Right ventricle myocardium superior (tissue), 1 donor: Measurements from ENCODE around the gene EFCAB11. TPM values are rescaled to one million over a fixed set of nuclear protein-coding genes. Genes with fewer than 3 reads are reported as not detected.
"Not testable (repeated sequence)": the region's sequence is repeated elsewhere in the genome, so short reads cannot be mapped to it uniquely, and the experiment has no call there.

ENCODE experiments used
- ATAC-seq: fragments of 200-7000 bp; cut with Tn5 transposase; one replicate; pipeline ENCODE4 v1.9.1; 2020; ENCODE audit warnings: mild to moderate bottlenecking; ENCODE audit not compliant: poor library complexity
- DNase-seq: peaks from one replicate; pipeline ENCODE4 v3.0.0-alpha.2; 2020
- intact Hi-C: fragments of 100-400 bp; cut with DNase I; formaldehyde crosslinking; loops from one replicate; pipeline ENCODE4 v1.11.2; 2022
- total RNA-seq: library from RNA; stranded (reverse); fragmentation: NEBNext Ultra II Directional; extraction: Animal tissue kit (Norgen Biotek cat#: 25700); gene quantifications from one replicate; pipeline ENCODE4 v1.2.1, GENCODE V29; 2021
- donor health status: DM: no; HTN: yes; CAD: no; lungs with severe emphysema.

EFCAB11 gene
- total RNA-seq, 1 donor from 2014 or later = 3.3 TPM

- DNase-seq, ATAC-seq, intact Hi-C loops: not testable (repeated sequence)
These were observed 62.8 kb downstream of the EFCAB11 start for GRCh38 chr14:89891721-89892120.

GRCh38 chr14:89891055-89891454 lies 63.5 kb downstream of the EFCAB11 start:
- ATAC-seq = no peak
- DNase-seq = no peak
- intact Hi-C loops = no loop called here

GRCh38 chr14:89890589-89890988 lies 63.9 kb downstream of the EFCAB11 start:
- no peak for ATAC-seq

GRCh38 chr14:89889626-89890025 lies 64.9 kb downstream of the EFCAB11 start:
- DNase-seq (no peak), ATAC-seq (no peak)
- intact Hi-C loops = no loop called here

More at GRCh38 chr14:89890589-89890988, 63.9 kb downstream of the EFCAB11 start:
- intact Hi-C loops = no loop called here
- DNase-seq = no peak

GRCh38 chr14:89884761-89885160 lies 69.8 kb downstream of the EFCAB11 start:
- intact Hi-C loops = no loop called here
- no peak for ATAC-seq
- no peak for DNase-seq

GRCh38 chr14:89881839-89882238 lies 72.7 kb downstream of the EFCAB11 start:
- ATAC-seq (no peak), DNase-seq (no peak)
- intact Hi-C loops = no loop called here

- intact Hi-C loops, DNase-seq: not testable (repeated sequence)
These were observed 80.4 kb downstream of the EFCAB11 start for GRCh38 chr14:89874091-89874490.

GRCh38 chr14:89870316-89870715 lies 84.2 kb downstream of the EFCAB11 start:
- intact Hi-C loops = no loop called here
- ATAC-seq (no peak), DNase-seq (no peak)

More at GRCh38 chr14:89874091-89874490, 80.4 kb downstream of the EFCAB11 start:
- not testable (repeated sequence) for ATAC-seq

- intact Hi-C loops = no loop called here
- no peak for DNase-seq
- no peak for ATAC-seq
These were observed 84.9 kb downstream of the EFCAB11 start for GRCh38 chr14:89869606-89870005.

GRCh38 chr14:89866458-89866857 lies 88.1 kb downstream of the EFCAB11 start:
- no peak for ATAC-seq
- no peak for DNase-seq
- intact Hi-C loops = no loop called here

- intact Hi-C loops = no loop called here
- no peak for ATAC-seq
- no peak for DNase-seq
These were observed 89.4 kb downstream of the EFCAB11 start for GRCh38 chr14:89865153-89865552.

GRCh38 chr14:89862856-89863255 lies 91.7 kb downstream of the EFCAB11 start:
- ATAC-seq = no peak
- intact Hi-C loops = no loop called here
- DNase-seq = no peak

- intact Hi-C loops = no loop called here
- ATAC-seq = no peak
These were observed 92.9 kb downstream of the EFCAB11 start for GRCh38 chr14:89861630-89862029.

GRCh38 chr14:89858089-89858488 lies 96.4 kb downstream of the EFCAB11 start:
- intact Hi-C loops = no loop called here
- no peak for DNase-seq
- ATAC-seq = no peak

More at GRCh38 chr14:89861630-89862029, 92.9 kb downstream of the EFCAB11 start:
- DNase-seq = no peak

- intact Hi-C loops = no loop called here
- DNase-seq (no peak), ATAC-seq (no peak)
These were observed 97.6 kb downstream of the EFCAB11 start for GRCh38 chr14:89856871-89857345.

GRCh38 chr14:89855961-89856656 lies 98.4 kb downstream of the EFCAB11 start:
- DNase-seq (no peak), ATAC-seq (no peak)
- intact Hi-C loops = no loop called here

- DNase-seq (no peak), ATAC-seq (no peak)
- intact Hi-C loops = no loop called here
These were observed 100.4 kb downstream of the EFCAB11 start for GRCh38 chr14:89853936-89854693.

- DNase-seq (no peak), ATAC-seq (no peak)
- intact Hi-C loops = no loop called here
These were observed 103.4 kb downstream of the EFCAB11 start for GRCh38 chr14:89851106-89851505.

GRCh38 chr14:89849931-89850330 lies 104.6 kb downstream of the EFCAB11 start:
- DNase-seq (no peak), ATAC-seq (no peak)
- intact Hi-C loops = no loop called here

- intact Hi-C loops = no loop called here
- ATAC-seq = no peak
These were observed 106.4 kb downstream of the EFCAB11 start for GRCh38 chr14:89848165-89848564.

More at GRCh38 chr14:89848165-89848564, 106.4 kb downstream of the EFCAB11 start:
- DNase-seq = no peak
